Stimulated activated CD8-positive, alpha-beta memory T cell treated with anti-CD3 and anti-CD28 coated beads, Interleukin-12 subunit alpha, Interleukin-12 subunit beta, amount 100 ng/mL, for 1 hour (primary cell): ENCODE data around the gene HRAS.
A peak's percentile ranks its signal among the peaks of the same experiment; 100 is the strongest.
"Not testable (repeated sequence)": the region's sequence is repeated elsewhere in the genome, so short reads cannot be mapped to it uniquely, and the experiment has no call there.

ENCODE experiments used
- DNase-seq: peaks from one replicate; pipeline ENCODE4 v3.0.0-alpha.2; 2020; ENCODE audit warnings: low read depth

The HRAS gene

DNA sequence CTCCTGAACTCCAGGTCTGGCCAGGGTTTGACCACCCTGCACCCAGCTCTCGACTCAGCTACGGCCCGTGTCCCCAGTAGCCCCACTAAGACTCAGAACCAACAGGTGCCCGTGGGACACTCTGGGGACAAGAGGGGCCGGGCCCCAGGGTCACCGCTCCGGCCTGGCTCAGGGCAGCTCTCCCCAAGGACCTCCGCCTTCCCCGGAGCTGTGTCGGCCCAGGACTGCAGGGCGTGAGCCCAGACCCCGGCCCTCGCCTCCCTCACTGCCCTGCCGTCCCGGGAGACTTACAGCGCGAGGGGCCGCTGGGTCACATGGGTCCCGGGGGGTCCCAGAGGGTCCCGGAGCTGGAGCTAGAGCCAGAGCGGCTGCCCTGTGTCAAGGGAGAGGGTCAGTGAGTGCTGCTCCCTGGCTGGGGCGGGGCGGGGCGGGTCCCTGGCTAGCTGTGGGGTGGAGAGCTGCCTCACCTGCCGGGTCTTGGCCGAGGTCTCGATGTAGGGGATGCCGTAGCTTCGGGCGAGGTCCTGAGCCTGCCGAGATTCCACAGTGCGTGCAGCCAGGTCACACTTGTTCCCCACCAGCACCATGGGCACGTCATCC lies 2.3 kb downstream of the HRAS start:
- no peak for DNase-seq

DNA sequence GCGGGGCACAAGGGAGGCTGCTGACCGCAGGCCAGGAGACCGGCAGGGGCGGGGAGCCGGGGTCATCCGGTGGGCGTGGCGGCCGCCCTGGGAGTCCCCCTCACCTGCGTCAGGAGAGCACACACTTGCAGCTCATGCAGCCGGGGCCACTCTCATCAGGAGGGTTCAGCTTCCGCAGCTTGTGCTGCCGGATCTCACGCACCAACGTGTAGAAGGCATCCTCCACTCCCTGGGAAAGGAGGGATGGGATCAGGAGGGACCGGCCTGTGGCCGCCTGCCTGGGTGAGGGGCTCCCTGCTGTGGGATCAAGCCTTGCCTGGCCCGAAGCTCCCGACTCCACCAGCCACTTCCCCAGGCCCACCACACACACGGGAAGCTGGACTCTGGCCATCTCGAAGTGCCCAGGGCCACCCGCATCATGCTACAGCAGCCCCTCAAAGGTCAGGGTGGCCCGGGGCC lies 2.8 kb downstream of the HRAS start:
- DNase-seq: no peak

GRCh38 chr11:531919-532526 lies 3.4 kb downstream of the HRAS start:
- DNase-seq: no peak

DNA sequence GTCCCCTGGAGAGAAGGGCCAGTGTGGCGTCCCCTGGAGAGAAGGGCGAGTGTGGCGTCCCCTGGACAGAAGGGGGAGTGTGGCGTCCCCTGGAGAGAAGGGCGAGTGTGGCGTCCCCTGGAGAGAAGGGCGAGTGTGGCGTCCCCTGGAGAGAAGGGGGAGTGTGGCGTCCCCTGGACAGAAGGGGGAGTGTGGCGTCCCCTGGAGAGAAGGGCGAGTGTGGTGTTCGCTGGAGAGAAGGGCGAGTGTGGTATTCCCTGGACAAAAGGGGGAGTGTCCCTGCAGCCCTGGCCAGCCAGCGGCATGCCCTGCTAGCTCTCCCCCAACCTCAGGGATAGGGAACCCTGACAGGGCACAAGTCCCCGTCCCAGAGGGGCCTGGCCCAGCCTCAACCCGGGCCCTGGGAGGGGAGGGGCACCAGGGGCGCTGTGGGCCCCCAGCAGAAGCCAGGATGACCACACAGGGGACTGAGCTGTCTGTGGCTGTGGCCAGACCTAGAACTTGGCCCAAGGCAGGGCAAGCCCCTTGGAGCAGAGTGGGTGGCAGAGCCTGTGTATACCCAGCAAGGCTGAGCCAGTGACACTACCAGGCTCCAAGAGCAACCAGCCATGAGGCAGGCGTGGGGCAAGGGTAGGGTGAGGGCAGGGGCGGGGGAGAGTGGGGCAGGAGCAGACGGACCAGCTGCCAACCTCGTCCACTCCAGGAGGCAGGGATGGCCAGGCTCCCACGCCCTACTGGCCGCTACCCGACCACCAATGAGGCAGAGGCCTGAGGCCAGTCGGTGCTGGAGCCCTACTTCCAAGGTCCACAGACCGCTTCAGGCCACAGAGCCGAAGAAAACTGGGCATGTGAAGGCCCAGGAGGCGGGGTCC lies 4.2 kb downstream of the HRAS start:
- DNase-seq: no peak

- no peak for DNase-seq
Observed at GRCh38 chr11:529728-530411, 5.5 kb downstream of the HRAS start.

DNA sequence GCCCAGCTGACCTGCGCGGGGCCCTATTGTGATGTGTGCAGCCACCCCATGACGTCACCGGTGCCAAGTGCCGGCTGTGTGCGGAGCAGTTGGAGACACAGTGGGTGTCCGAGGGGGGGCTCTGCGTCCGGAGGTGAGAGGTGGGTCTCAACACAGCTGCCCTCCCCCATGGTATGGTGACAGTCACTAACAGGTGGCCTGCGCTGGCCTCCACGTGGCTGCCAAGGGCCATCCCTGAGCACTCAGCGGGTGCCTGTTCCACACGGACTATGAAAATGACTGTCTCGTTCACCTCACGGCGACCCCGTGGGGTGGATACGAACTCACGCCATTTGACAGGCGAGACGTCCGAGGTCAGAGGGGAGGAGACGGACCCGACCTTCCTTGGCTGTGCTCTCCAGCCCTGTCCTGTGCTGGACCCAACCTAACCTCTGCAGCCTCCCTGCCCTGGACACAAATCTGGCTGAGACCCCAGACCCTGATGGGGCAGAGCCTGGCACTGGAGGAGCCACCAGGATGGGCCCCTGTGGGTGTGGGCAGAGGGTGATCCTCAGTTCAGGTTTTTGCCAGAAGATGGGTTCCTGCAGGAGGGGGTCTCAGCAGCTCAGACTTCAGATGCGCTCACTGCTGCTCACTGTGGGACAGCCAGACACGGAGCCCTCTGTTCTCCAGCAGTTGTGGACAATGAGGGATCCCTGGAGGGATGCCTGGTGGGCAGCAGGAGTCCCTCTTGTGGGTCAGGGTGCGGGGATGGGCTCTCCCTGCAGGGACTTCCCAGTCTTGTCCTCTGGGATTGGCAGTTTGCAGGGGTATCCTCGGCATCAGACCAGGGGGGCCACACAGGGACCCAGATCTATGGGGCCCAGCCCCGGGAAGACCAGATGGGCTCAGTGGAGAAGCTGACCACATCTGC lies 6.3 kb downstream of the HRAS start:
- no peak for DNase-seq

- no peak for DNase-seq
Observed at GRCh38 chr11:528166-528814, 7.1 kb downstream of the HRAS start.

DNA sequence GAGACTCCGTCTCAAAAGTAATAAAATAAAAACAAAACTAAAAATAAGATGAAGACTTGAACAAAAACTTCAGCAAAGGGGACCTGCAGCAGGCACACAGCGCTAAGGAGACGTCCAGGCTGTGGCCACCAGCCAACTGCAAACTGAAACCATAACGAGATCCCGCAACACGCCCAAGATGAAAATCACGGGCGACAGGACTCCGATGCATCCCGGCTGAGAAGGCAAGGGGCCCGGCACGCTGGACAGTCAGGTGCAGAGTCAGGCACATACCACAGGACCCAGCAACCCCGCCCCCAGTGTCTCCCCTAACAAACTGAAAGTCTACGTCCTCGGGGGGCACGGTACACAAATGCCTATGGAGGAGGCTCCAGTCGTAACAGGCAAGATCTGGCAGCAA lies 9.2 kb downstream of the HRAS start:
- no peak for DNase-seq

DNA sequence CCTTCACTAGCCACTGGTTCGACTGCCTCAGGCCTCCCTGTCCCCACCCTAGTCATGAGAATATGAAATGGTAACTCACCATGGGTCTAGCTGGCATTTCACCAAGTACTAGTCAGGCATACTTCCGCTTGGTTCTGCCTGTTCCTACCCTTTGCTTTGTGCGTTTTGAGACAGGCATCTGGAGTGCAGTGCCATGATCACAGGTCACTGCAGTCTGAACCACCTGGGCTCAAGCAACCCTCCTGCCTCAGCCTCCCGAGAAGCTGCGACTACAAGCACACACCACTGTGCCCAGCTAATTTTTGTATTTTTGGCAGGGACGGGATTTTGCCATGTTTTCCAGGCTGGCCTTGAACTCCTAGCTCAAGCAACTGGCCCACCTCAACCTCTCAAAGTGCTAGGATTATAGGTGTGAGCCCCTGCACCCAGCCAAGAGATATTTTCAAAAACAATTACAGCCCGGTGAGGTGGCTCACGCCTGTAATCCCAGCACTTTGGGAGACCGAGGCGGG lies 14.1 kb downstream of the HRAS start:
- DNase-seq: no peak

- no peak for DNase-seq
Observed at GRCh38 chr11:520428-521176, 14.8 kb downstream of the HRAS start.

DNA sequence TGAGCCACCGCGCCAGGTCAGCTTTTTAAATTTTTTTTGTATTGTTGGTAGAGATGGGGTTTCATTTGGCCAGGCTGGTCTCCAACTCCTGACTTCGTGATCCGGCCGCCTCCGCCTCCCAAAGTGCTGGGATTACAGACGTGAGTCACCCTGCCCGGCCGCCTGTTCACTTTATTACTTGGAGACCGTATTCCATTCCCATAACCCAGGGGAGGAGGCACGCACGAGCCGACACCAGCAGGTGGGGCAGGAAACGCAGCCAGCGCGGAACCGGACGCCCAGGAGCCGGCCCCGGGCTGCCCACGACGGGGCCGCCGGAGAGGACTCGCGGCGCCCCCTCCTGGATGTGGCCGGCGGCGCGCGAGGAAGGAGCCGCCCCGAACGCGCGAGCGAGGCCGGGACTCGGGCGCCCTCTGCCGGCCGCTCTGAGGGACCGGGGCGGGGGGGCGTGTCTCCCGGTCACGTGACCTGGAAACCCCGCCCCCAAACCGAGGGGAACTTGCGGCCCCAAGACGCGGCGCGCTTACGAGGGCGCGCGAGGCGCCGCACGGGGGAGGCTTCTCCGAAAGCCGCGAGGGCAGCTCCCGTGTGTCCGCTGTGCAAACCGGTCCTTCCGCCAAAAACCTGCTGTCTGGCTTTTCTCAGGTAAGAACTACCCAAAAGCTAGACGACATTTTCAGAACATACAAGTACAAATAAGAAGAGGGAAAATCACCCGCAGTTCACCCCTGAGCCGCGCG lies 16.7 kb downstream of the HRAS start:
- peak; percentile 75 for DNase-seq

DNA sequence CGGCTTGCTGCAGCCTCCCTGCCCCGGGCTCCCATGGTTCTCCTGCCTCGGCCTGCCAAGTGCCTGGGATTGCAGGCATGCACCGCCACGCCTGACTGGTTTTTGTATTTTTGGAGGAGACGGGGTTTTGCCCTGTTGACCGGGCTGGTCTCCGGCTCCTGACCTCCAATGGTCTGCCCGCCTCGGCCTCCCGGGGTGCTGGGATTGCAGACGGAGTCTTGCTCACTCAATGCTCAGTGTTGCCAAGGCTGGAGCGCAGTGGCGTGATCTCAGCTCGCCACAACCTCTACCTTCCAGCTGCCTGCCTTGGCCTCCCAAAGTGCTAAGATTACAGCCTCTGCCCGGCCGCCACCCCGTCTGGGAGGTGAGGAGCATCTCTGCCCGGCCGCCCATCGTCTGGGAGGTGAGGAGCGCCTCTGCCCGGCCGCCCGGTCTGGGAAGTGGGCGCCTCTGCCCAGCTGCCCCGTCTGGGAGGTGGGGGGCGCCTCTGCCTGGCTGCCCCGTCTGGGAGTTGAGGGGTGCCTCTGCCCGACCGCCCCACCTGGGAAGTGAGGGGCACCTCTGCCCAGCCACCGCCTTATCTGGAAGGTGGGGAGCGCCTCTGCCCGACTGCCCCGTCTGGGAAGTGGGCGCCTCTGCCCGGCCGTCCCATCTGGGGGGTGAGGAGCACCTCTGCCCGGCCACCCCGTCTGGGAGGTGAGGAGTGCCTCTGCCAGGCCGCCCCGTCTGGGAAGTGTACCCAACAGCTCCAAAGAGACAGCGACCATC lies 18.3 kb downstream of the HRAS start:
- not testable (repeated sequence) for DNase-seq

GRCh38 chr11:516400-516799 lies 19.0 kb downstream of the HRAS start:
- no peak for DNase-seq

GRCh38 chr11:515131-515530 lies 20.2 kb downstream of the HRAS start:
- no peak for DNase-seq

DNA sequence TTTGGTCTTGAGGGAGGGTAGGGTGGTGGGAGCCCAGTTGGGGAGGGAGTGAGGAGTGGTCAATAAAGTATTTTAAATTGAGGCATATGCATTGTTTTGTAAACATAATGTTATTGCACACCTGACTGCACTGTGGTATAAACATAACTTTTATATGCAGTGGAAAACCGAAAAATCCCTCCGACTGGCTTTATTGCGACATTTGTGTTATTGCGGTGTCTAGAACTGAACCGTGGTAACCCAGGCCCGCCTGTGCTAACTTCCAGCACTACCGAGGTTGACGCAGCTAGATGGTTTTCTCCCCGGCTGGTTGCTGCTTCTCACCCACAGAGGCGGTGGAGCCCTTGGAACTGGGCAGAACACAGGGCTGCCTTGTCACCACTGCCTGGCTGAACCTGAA lies 20.8 kb downstream of the HRAS start:
- DNase-seq: no peak

GRCh38 chr11:512761-513595 lies 22.4 kb downstream of the HRAS start:
- no peak for DNase-seq

GRCh38 chr11:508956-509355 lies 26.4 kb downstream of the HRAS start:
- no peak for DNase-seq
